Right lobe of liver (tissue), 4 donors: ENCODE results near the gene VWA8.

Source experiments
- CTCF ChIP-seq, 4 donors: fragments of 200-600 bp in 3 of 4; fragments of 450-650 bp in 1 of 4; IDR thresholded peaks; one replicate each; pipeline versions ENCODE4 v1.5.1 to v1.8.0; 2016 to 2022; ENCODE audit warnings: antibody characterized with exemption in 4 of 4, mild to moderate bottlenecking in 2 of 4
- POLR2A ChIP-seq: fragments of 450-650 bp; IDR thresholded peaks from one replicate; pipeline ENCODE4 v1.6.1; 2017; ENCODE audit warnings: antibody characterized with exemption, mild to moderate bottlenecking
- donor health status: DM: no; HTN: no; CAD: no.
- donor health status: DM: no; HTN: no; CAD: no.
- donor health status: DM: no; HTN: yes; CAD: no.

GRCh38 chr13:41554180-41554579 lies 406.7 kb downstream of the VWA8 start:
- TF ChIP-seq CTCF (IDR thresholded peaks at IDR 0.05) = no peak
- TF ChIP-seq POLR2A = no peak
